ENCODE data around the gene POLR1B. TPM values are rescaled to one million over a fixed set of nuclear protein-coding genes. Genes with fewer than 3 reads are reported as not detected.

Gene POLR1B
- total RNA-seq, 1 experiment from 2014 or later = 83.6 TPM

DNA sequence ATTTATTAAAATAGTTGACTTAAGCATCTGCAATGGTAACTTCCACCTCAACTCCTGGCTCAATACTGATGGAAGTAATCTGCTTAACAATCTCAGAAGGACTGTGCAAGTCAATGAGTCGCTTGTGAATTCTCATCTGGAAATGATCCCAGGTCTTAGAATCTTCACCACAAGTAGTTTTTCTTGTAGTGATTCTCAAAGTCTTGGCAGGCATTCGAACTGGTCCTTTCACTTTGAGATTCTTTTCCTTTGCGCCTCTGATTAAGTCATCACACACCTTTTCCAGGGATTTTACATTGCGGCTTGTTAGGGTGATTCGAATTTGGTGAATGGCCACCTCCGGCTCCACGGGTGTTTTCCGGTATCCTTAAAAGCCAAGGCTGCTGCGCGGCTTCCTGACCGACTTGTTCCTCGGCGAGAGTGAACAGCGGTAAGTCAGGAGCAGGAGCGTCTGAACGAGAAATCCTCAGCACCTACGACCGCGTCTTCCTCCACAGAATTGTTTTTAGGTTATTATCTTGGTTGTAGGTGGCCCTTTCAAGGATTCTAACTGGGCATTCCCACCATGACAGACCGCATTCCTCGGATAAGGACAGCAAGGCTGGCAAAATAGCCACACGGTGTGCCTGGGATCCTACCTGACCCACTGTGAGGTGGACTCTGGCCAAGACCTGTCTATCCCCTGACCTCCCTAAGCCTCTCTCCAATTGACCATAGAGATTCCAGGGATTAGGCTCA is 79.7 kb downstream of the POLR1B start:
- 0 out of 7 replicates have a peak overlapping the region, but pooled peaks of 2 of the 3 experiments have one; percentile 34 to 45 for H3K27ac Mint-ChIP-seq
- no peaks in the 10 kb centered on the region for H3K79me1 ChIP-seq (ENCODE audit: insufficient read depth, low read depth, low read length, poor library complexity, severe bottlenecking)
- no peak overlapping the region for H3K9ac ChIP-seq (ENCODE audit: extremely low read depth, insufficient read length, low read length)
- no peak overlapping the region for H4K8ac ChIP-seq (replicated peaks; ENCODE audit: insufficient read length, low read depth, low read length)
- H3K4ac ChIP-seq (ENCODE audit: low read depth, low read length) = no peak overlapping the region
- H3T11ph ChIP-seq (ENCODE audit: low read length) = no peak overlapping the region
- H2AK5ac ChIP-seq (ENCODE audit: insufficient read length, low read length) = no peak overlapping the region
- H4K5ac ChIP-seq (ENCODE audit: insufficient read length, low read depth, low read length) = no peak overlapping the region
- no peak for DNase-seq
- H3K36me3 Mint-ChIP-seq (ENCODE audit: insufficient read depth in 1 of 3, low read depth in 3 of 3) = no peaks in the 10 kb centered on the region
- no peak overlapping the region for H3K18ac ChIP-seq (ENCODE audit: insufficient read length, low read depth, low read length)
- H3K14ac ChIP-seq (ENCODE audit: insufficient read depth, low read length) = no peak overlapping the region
- H2BK120ac ChIP-seq (ENCODE audit: low read depth, low read length, poor library complexity, severe bottlenecking) = no peak overlapping the region
- no peak overlapping the region for H3K27ac ChIP-seq (ENCODE audit: insufficient read length, low read depth, low read length)
- H2BK5ac ChIP-seq (ENCODE audit: insufficient read length, low read length) = no peak overlapping the region
- no CpG with 5 or more reads among the region's 22 CpGs for WGBS (ENCODE audit: extremely low coverage, insufficient read length, low lambda C conversion rate)
- TF ChIP-seq, protein P1, sequence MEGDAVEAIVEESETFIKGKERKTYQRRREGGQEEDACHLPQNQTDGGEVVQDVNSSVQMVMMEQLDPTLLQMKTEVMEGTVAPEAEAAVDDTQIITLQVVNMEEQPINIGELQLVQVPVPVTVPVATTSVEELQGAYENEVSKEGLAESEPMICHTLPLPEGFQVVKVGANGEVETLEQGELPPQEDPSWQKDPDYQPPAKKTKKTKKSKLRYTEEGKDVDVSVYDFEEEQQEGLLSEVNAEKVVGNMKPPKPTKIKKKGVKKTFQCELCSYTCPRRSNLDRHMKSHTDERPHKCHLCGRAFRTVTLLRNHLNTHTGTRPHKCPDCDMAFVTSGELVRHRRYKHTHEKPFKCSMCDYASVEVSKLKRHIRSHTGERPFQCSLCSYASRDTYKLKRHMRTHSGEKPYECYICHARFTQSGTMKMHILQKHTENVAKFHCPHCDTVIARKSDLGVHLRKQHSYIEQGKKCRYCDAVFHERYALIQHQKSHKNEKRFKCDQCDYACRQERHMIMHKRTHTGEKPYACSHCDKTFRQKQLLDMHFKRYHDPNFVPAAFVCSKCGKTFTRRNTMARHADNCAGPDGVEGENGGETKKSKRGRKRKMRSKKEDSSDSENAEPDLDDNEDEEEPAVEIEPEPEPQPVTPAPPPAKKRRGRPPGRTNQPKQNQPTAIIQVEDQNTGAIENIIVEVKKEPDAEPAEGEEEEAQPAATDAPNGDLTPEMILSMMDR (conservative IDR thresholded peaks at IDR 0.05) = no peak
- H4K20me1 ChIP-seq (ENCODE audit: control insufficient read depth, insufficient read depth, insufficient read length) = no peaks in the 10 kb centered on the region
- no peak overlapping the region for H4K91ac ChIP-seq (ENCODE audit: insufficient read length, low read depth, low read length)
- no peaks in the 10 kb centered on the region for H3K23me2 ChIP-seq (ENCODE audit: insufficient read length, low read depth, low read length, poor library complexity, severe bottlenecking)
- H3K56ac ChIP-seq (ENCODE audit: insufficient read length, low read depth, low read length) = no peak overlapping the region
- H3K27me3 Mint-ChIP-seq (ENCODE audit: low read depth) = no peaks in the 10 kb centered on the region; the same call in 1 of the 2 replicates
- H2AFZ ChIP-seq (ENCODE audit: low read length) = no peak overlapping the region
- no peak overlapping the region for H3K23ac ChIP-seq (ENCODE audit: insufficient read length, low read depth, low read length)
- H3K79me2 ChIP-seq (ENCODE audit: insufficient read depth, low read length) = no peaks in the 10 kb centered on the region
- no peaks in the 10 kb centered on the region for H3K9me3 ChIP-seq (ENCODE audit: control insufficient read depth, low read depth, low read length)
- no peak overlapping the region for H2BK15ac ChIP-seq (ENCODE audit: low read depth, low read length)
- peak overlapping the region; percentile 0 for H3K4me2 ChIP-seq (ENCODE audit: insufficient read depth, insufficient read length, low read length)
- H3K4me1 Mint-ChIP-seq = peaks cover 13% of the 10 kb centered on the region in 2 experiments
- no peaks in the 10 kb centered on the region; the same call in 1 of the 2 replicates for H3K4me1 ChIP-seq (ENCODE audit: insufficient read depth, low read length)
- H3K27me3 ChIP-seq (ENCODE audit: insufficient read depth, low read length) = no peaks in the 10 kb centered on the region
- H2BK20ac ChIP-seq (ENCODE audit: low read depth, low read length, poor library complexity, severe bottlenecking) = no peak overlapping the region
- H2BK12ac ChIP-seq (ENCODE audit: insufficient read length, low read depth, low read length) = no peak overlapping the region
- H3K4me3 Mint-ChIP-seq = peak overlapping the region in 1 of 2 experiments; percentile 22; a peak in 1 of 5 replicates
- no peaks in the 10 kb centered on the region for H3K9me3 Mint-ChIP-seq

Measured in H9 (cell line).